GM18867 (cell line): ENCODE measurements around the gene ERMARD.

ENCODE experiments used
- ATAC-seq: cut with Tn5 transposase; IDR thresholded peaks from one replicate; pipeline ENCODE4 v1.9.1; 2021; ENCODE audit warnings: mild to moderate bottlenecking, moderate library complexity; ENCODE audit not compliant: unreplicated experiment

ERMARD gene

GRCh38 chr6:169824021-169824420 lies 72.6 kb downstream of the ERMARD start:
- ATAC-seq: no peak

- no peak for ATAC-seq
These were observed 73.6 kb downstream of the ERMARD start for GRCh38 chr6:169824848-169825557.

GRCh38 chr6:169825558-169826225 lies 74.3 kb downstream of the ERMARD start:
- no peak for ATAC-seq

- no peak for ATAC-seq
These were observed 75.3 kb downstream of the ERMARD start for GRCh38 chr6:169826697-169827096.

GRCh38 chr6:169827290-169827717 lies 75.9 kb downstream of the ERMARD start:
- no peak for ATAC-seq

GRCh38 chr6:169828176-169828575 lies 76.8 kb downstream of the ERMARD start:
- ATAC-seq: no peak

- no peak for ATAC-seq
These were observed 78.4 kb downstream of the ERMARD start for GRCh38 chr6:169829786-169830185.

GRCh38 chr6:169830876-169831275 lies 79.5 kb downstream of the ERMARD start:
- ATAC-seq: no peak
